Measurements from ENCODE around the gene PAIP2B. TPM values are rescaled to one million over a fixed set of nuclear protein-coding genes. Genes with fewer than 3 reads are reported as not detected.

PAIP2B gene
- total RNA-seq, 1 experiment from 2014 or later, result 5.9 TPM

- no peak for TF ChIP-seq POLR2AphosphoS5 (IDR thresholded peaks at IDR 0.05; ENCODE audit: low read depth, low read length)
Observed at GRCh38 chr2:71216501-71216900, 10.4 kb downstream of the PAIP2B start (continued).

- Histone ChIP-seq H4K20me1 (ENCODE audit: insufficient read depth) (no peaks in the 10 kb centered on the region), H3K9me2 (ENCODE audit: insufficient read depth) (no peaks in the 10 kb centered on the region), H3K36me3 (ENCODE audit: control insufficient read depth in 1 of 2, insufficient read depth in 2 of 2, low read length in 2 of 2) (no peaks in the 10 kb centered on the region), H2AFZ (ENCODE audit: low read depth, low read length, poor library complexity, severe bottlenecking) (no peak overlapping the region), H3K4me2 (ENCODE audit: low read length) (no peak overlapping the region), H3K27me3 (ENCODE audit: insufficient read depth, low read length) (no peaks in the 10 kb centered on the region), H3K4me3 (replicated peaks in 1 of 2; ENCODE audit: low read depth in 1 of 2, low read length in 2 of 2) (no peak overlapping the region), H3K79me2 (ENCODE audit: insufficient read depth, low read length) (no peaks in the 10 kb centered on the region), H3K9ac (ENCODE audit: low read length) (no peak overlapping the region), H3K4me1 (ENCODE audit: control insufficient read depth in 1 of 2, insufficient read depth in 2 of 2, low read length in 2 of 2) (peaks cover 0 to 10% of the 10 kb centered on the region in 2 experiments; a peak in 3 of 4 replicates), H3K9me3 (ENCODE audit: control insufficient read depth in 1 of 2, insufficient read depth in 1 of 2, low read depth in 1 of 2, low read length in 2 of 2) (no peaks in the 10 kb centered on the region), H3K27ac (ENCODE audit: low read depth, low read length) (no peak overlapping the region)
- RAD21 ChIA-PET (ENCODE audit: low non-redundant PET in 1 of 2, low total read pairs in 2 of 2, uncharacterized antibody in 2 of 2, unreplicated experiment in 2 of 2), result no interaction called here
- no peak for TF ChIP-seq JUND (IDR thresholded peaks at IDR 0.05)
- no peak for TF ChIP-seq TCF7L2 (IDR thresholded peaks at IDR 0.05; ENCODE audit: borderline replicate concordance, extremely low read depth, insufficient read depth, insufficient read length)
- no peak for TF ChIP-seq CTCF (IDR thresholded peaks at IDR 0.05 in 2 of 3, conservative IDR thresholded peaks at IDR 0.05 in 1 of 3; ENCODE audit: borderline replicate concordance in 1 of 3, insufficient read depth in 1 of 3, low read depth in 2 of 3, low read length in 2 of 3)
- no peak for TF ChIP-seq CBX3 (IDR thresholded peaks at IDR 0.05; ENCODE audit: low read depth)
- no peak for TF ChIP-seq SIN3A (IDR thresholded peaks at IDR 0.05; ENCODE audit: low read depth)
- TF ChIP-seq RAD21 (IDR thresholded peaks at IDR 0.05; ENCODE audit: low read depth), result no peak
- no peak for TF ChIP-seq MAX (IDR thresholded peaks at IDR 0.05)
- TF ChIP-seq ZBTB33 (IDR thresholded peaks at IDR 0.05; ENCODE audit: extremely low read depth, insufficient replicate concordance, low read length), result no peak
- no peak for TF ChIP-seq REST (IDR thresholded peaks at IDR 0.05; ENCODE audit: low read depth)
- TF ChIP-seq POLR2AphosphoS5 (IDR thresholded peaks at IDR 0.05; ENCODE audit: low read depth, low read length), result no peak
- no peak for TF ChIP-seq SRF (IDR thresholded peaks at IDR 0.05; ENCODE audit: low read depth)
- TF ChIP-seq YY1 (IDR thresholded peaks at IDR 0.05; ENCODE audit: extremely low read depth, insufficient replicate concordance, low read depth, low read length), result no peak
- ATAC-seq (no peak), DNase-seq (ENCODE audit: low read depth, low spot score) (no peak)
- intact Hi-C loops (cut with micrococcal nuclease), result no loop called here
- no TSS peak for BruUV-seq (replicated peaks)
- CTCF ChIA-PET, result no interaction called here
- POLR2A ChIA-PET, result no interaction called here
Observed at GRCh38 chr2:71215447-71215846, 11.5 kb downstream of the PAIP2B start.
